Measurements from ENCODE around the gene UBAP1L.

- TF ChIP-seq, protein P1, sequence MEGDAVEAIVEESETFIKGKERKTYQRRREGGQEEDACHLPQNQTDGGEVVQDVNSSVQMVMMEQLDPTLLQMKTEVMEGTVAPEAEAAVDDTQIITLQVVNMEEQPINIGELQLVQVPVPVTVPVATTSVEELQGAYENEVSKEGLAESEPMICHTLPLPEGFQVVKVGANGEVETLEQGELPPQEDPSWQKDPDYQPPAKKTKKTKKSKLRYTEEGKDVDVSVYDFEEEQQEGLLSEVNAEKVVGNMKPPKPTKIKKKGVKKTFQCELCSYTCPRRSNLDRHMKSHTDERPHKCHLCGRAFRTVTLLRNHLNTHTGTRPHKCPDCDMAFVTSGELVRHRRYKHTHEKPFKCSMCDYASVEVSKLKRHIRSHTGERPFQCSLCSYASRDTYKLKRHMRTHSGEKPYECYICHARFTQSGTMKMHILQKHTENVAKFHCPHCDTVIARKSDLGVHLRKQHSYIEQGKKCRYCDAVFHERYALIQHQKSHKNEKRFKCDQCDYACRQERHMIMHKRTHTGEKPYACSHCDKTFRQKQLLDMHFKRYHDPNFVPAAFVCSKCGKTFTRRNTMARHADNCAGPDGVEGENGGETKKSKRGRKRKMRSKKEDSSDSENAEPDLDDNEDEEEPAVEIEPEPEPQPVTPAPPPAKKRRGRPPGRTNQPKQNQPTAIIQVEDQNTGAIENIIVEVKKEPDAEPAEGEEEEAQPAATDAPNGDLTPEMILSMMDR (IDR thresholded peaks at IDR 0.05; ENCODE audit: insufficient read depth, low read length, poor library complexity, severe bottlenecking) = no peak
- TF ChIP-seq EZH2phosphoT487 (conservative IDR thresholded peaks at IDR 0.05; ENCODE audit: low read length) = no peak
Observed at GRCh38 chr15:65091946-65092770, 22.8 kb downstream of the UBAP1L start.

All from SU-DHL-6 (cell line).